ENCODE results near the gene NLRP11.
"Not testable (repeated sequence)": the region's sequence is repeated elsewhere in the genome, so short reads cannot be mapped to it uniquely, and the experiment has no call there.

The NLRP11 gene

GRCh38 chr19:55766466-55766865 is 65.3 kb downstream of the NLRP11 start:
- Histone ChIP-seq H3K4me1 (ENCODE audit: insufficient read depth, low read length, severe bottlenecking) (no peaks in the 10 kb centered on the region), H3K9me2 (ENCODE audit: low read depth, low read length) (no peaks in the 10 kb centered on the region), H3K79me2 (ENCODE audit: insufficient read depth, low read length) (no peaks in the 10 kb centered on the region), H2AFZ (ENCODE audit: low read length) (no peak overlapping the region), H3K4me2 (ENCODE audit: low read length) (no peak overlapping the region), H3K27me3 (ENCODE audit: insufficient read depth, low read length) (no peaks in the 10 kb centered on the region), H3K9ac (ENCODE audit: low read length) (no peak overlapping the region), H3K9me3 (ENCODE audit: low read length) (no peaks in the 10 kb centered on the region), H3K4me3 (ENCODE audit: low read depth, low read length, poor library complexity, severe bottlenecking) (no peak overlapping the region), H3K27ac (ENCODE audit: low read depth, low read length, poor library complexity, severe bottlenecking) (no peak overlapping the region), H3F3A (ENCODE audit: insufficient read depth, low read length) (no peaks in the 10 kb centered on the region), H4K20me1 (ENCODE audit: insufficient read depth, low read length) (no peaks in the 10 kb centered on the region), H3K36me3 (ENCODE audit: insufficient read depth, low read length) (no peaks in the 10 kb centered on the region)
- TF ChIP-seq EZH2 (IDR thresholded peaks at IDR 0.05; ENCODE audit: borderline replicate concordance, low read length), result no peak
- no peak for TF ChIP-seq CTCF (IDR thresholded peaks at IDR 0.05; ENCODE audit: low read length)

DNA sequence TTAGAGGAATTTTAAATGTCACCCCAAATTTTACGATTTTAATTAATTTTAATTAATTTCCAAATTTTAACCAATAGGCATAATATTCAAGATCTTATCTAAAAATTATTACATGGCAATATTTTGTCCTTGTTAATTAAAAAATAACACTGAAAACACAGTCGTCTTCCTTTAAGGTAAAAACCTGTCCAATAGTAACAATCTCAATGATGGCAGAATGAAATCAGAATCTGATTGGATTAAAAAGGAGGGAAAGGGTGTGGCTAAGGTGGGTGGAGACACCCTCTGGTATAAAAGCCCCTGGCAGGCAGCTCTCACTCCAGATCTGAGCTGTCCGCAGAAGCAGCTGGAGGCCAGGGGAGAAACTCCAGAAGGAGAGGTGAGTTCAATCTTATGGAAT is 73.0 kb downstream of the NLRP11 start, which contains the start of gene RFPL4A:
TSS of gene RFPL4A (plus strand) at position 301 of the 400 bp plus-strand sequence. CDS start 2,704 bp downstream, outside the sequence.
- not testable (repeated sequence) for H3K79me2 ChIP-seq (ENCODE audit: insufficient read depth, low read length); H3K4me2 ChIP-seq (ENCODE audit: low read length); H3K27me3 ChIP-seq (ENCODE audit: insufficient read depth, low read length); H2AFZ ChIP-seq (ENCODE audit: low read length); H3K4me3 ChIP-seq (ENCODE audit: low read depth, low read length, poor library complexity, severe bottlenecking); H3K4me1 ChIP-seq (ENCODE audit: insufficient read depth, low read length, severe bottlenecking); H3K9me2 ChIP-seq (ENCODE audit: low read depth, low read length); H3F3A ChIP-seq (ENCODE audit: insufficient read depth, low read length); H3K9ac ChIP-seq (ENCODE audit: low read length); H3K9me3 ChIP-seq (ENCODE audit: low read length); H3K27ac ChIP-seq (ENCODE audit: low read depth, low read length, poor library complexity, severe bottlenecking); H4K20me1 ChIP-seq (ENCODE audit: insufficient read depth, low read length); H3K36me3 ChIP-seq (ENCODE audit: insufficient read depth, low read length)

- not testable (repeated sequence) for H3K4me3 ChIP-seq (ENCODE audit: low read depth, low read length, poor library complexity, severe bottlenecking); H3F3A ChIP-seq (ENCODE audit: insufficient read depth, low read length); H2AFZ ChIP-seq (ENCODE audit: low read length); H3K9me3 ChIP-seq (ENCODE audit: low read length); H3K9me2 ChIP-seq (ENCODE audit: low read depth, low read length); H3K79me2 ChIP-seq (ENCODE audit: insufficient read depth, low read length); H3K9ac ChIP-seq (ENCODE audit: low read length); H3K27me3 ChIP-seq (ENCODE audit: insufficient read depth, low read length); H3K27ac ChIP-seq (ENCODE audit: low read depth, low read length, poor library complexity, severe bottlenecking); H3K4me1 ChIP-seq (ENCODE audit: insufficient read depth, low read length, severe bottlenecking); H3K36me3 ChIP-seq (ENCODE audit: insufficient read depth, low read length); H3K4me2 ChIP-seq (ENCODE audit: low read length); H4K20me1 ChIP-seq (ENCODE audit: insufficient read depth, low read length)
Measured at GRCh38 chr19:55756808-55757207, 75.0 kb downstream of the NLRP11 start.

DNA sequence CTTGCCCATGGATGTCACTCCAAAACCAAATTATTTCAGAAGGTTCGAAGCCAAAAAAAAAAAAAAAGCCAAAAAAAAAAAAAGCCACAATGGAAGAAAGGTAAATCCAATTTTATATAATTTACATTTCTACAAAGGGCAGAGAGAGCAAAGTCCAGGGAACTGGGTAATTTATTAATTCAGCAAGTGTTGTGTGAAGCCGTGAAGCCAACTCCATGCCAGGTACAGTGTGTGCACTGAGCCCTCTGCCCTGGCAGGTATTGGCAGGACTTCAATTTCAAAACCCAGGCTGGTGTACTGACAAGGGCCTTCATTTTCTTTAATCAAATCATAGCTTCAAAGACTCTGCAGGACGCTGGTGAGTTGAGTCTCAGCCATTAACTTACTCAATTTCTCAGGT is 78.4 kb downstream of the NLRP11 start:
- no peaks in the 10 kb centered on the region for H3F3A ChIP-seq (ENCODE audit: insufficient read depth, low read length)
- no peaks in the 10 kb centered on the region for H3K27me3 ChIP-seq (ENCODE audit: insufficient read depth, low read length)
- no peaks in the 10 kb centered on the region for H4K20me1 ChIP-seq (ENCODE audit: insufficient read depth, low read length)
- H3K9ac ChIP-seq (ENCODE audit: low read length), result no peak overlapping the region
- H3K4me2 ChIP-seq (ENCODE audit: low read length), result no peak overlapping the region
- no peak overlapping the region for H2AFZ ChIP-seq (ENCODE audit: low read length)
- no peaks in the 10 kb centered on the region for H3K79me2 ChIP-seq (ENCODE audit: insufficient read depth, low read length)
- H3K27ac ChIP-seq (ENCODE audit: low read depth, low read length, poor library complexity, severe bottlenecking), result no peak overlapping the region
- H3K4me3 ChIP-seq (ENCODE audit: low read depth, low read length, poor library complexity, severe bottlenecking), result no peak overlapping the region
- no peak for TF ChIP-seq EZH2 (IDR thresholded peaks at IDR 0.05; ENCODE audit: borderline replicate concordance, low read length)
- TF ChIP-seq CTCF (IDR thresholded peaks at IDR 0.05; ENCODE audit: low read length), result no peak
- H3K9me3 ChIP-seq (ENCODE audit: low read length), result no peaks in the 10 kb centered on the region
- no peaks in the 10 kb centered on the region for H3K4me1 ChIP-seq (ENCODE audit: insufficient read depth, low read length, severe bottlenecking)
- H3K9me2 ChIP-seq (ENCODE audit: low read depth, low read length), result no peaks in the 10 kb centered on the region
- no peaks in the 10 kb centered on the region for H3K36me3 ChIP-seq (ENCODE audit: insufficient read depth, low read length)
